ENCODE results near the gene ABLIM1.

DNA sequence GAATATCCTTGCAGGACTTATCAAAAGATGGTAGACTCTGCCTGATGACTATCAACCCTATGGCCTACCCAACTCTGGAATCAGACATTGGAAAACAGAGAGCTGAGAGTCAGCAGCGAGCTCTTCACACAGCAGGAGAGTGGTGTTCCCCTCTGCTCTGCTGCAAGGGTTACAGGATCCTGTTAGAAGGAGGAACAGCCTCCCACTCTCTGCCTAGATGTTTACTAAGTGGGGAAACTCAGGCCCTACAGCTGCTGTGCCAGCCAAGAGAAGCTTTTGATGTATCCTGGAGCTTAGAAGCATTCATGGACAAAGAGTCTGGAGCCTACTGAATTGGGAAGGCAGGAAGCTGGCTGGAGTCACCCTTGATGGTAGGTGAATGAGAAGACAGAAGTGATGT lies 104.6 kb downstream of the ABLIM1 start:
- TF ChIP-seq, protein P1, sequence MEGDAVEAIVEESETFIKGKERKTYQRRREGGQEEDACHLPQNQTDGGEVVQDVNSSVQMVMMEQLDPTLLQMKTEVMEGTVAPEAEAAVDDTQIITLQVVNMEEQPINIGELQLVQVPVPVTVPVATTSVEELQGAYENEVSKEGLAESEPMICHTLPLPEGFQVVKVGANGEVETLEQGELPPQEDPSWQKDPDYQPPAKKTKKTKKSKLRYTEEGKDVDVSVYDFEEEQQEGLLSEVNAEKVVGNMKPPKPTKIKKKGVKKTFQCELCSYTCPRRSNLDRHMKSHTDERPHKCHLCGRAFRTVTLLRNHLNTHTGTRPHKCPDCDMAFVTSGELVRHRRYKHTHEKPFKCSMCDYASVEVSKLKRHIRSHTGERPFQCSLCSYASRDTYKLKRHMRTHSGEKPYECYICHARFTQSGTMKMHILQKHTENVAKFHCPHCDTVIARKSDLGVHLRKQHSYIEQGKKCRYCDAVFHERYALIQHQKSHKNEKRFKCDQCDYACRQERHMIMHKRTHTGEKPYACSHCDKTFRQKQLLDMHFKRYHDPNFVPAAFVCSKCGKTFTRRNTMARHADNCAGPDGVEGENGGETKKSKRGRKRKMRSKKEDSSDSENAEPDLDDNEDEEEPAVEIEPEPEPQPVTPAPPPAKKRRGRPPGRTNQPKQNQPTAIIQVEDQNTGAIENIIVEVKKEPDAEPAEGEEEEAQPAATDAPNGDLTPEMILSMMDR (conservative IDR thresholded peaks at IDR 0.05 in 1 of 2, IDR thresholded peaks at IDR 0.05 in 1 of 2; ENCODE audit: extremely low read depth in 1 of 2, insufficient read depth in 1 of 2, low read depth in 1 of 2, low read length in 2 of 2), result no peak
- no peak for TF ChIP-seq EZH2 (IDR thresholded peaks at IDR 0.05; ENCODE audit: borderline replicate concordance, low read length)
